MM.1S (cell line): Measurements from ENCODE around the gene LRTM2.

Experiments used
- DNase-seq: peaks from one replicate; pipeline ENCODE4 v3.0.0-alpha.2; 2015
- H2AFZ ChIP-seq: fragments of 300-600 bp; sonication (generic); 2 replicates; pipeline ENCODE4 v1.6.0; 2016; ENCODE audit warnings: antibody characterized with exemption, low read length
- H3F3A ChIP-seq: fragments of 300-600 bp; sonication (generic); 2 replicates; pipeline ENCODE4 v1.6.1; 2016; ENCODE audit warnings: mild to moderate bottlenecking, antibody characterized with exemption, low read length, moderate library complexity, mixed read lengths; ENCODE audit not compliant: insufficient read depth
- H3K27ac ChIP-seq: fragments of 300-600 bp; sonication (generic); 2 replicates; pipeline ENCODE4 v1.5.1; 2016; ENCODE audit warnings: mild to moderate bottlenecking, low read length
- H3K27me3 ChIP-seq: fragments of 300-600 bp; sonication (generic); replicated peaks from 2 replicates; pipeline ENCODE4 v1.6.0; 2016; ENCODE audit warnings: low read length; ENCODE audit not compliant: insufficient read depth
- H3K36me3 ChIP-seq: fragments of 300-600 bp; sonication (generic); replicated peaks from 2 replicates; pipeline ENCODE4 v1.6.1; 2016; ENCODE audit warnings: mild to moderate bottlenecking, low read length, mixed read lengths; ENCODE audit not compliant: insufficient read depth
- H3K4me1 ChIP-seq: fragments of 300-600 bp; sonication (generic); 2 replicates; pipeline ENCODE4 v1.6.1; 2016; ENCODE audit warnings: low read length, mixed read lengths
- H3K4me2 ChIP-seq: fragments of 300-600 bp; sonication (generic); 2 replicates; pipeline ENCODE4 v1.6.0; 2016; ENCODE audit warnings: low read depth, low read length
- H3K4me3 ChIP-seq: fragments of 300-600 bp; sonication (generic); 2 replicates; pipeline ENCODE4 v1.5.1; 2016; ENCODE audit warnings: low read length, mixed read lengths
- H3K79me2 ChIP-seq: fragments of 300-600 bp; sonication (generic); 2 replicates; pipeline ENCODE4 v1.6.1; 2016; ENCODE audit warnings: mixed run types, low read length, mixed read lengths
- H3K9ac ChIP-seq: fragments of 300-600 bp; sonication (generic); 2 replicates; pipeline ENCODE4 v1.6.1; 2016; ENCODE audit warnings: low read length, mixed read lengths
- H3K9me2 ChIP-seq: fragments of 300-600 bp; sonication (generic); replicated peaks from 2 replicates; pipeline ENCODE4 v1.6.1; 2016; ENCODE audit warnings: mild to moderate bottlenecking, low read length, mixed read lengths; ENCODE audit not compliant: insufficient read depth
- H3K9me3 ChIP-seq: fragments of 300-600 bp; sonication (generic); replicated peaks from 2 replicates; pipeline ENCODE4 v1.6.1; 2016; ENCODE audit warnings: mild to moderate bottlenecking, low read length, mixed read lengths; ENCODE audit not compliant: insufficient read depth
- H4K20me1 ChIP-seq: fragments of 300-600 bp; sonication (generic); 2 replicates; pipeline ENCODE4 v1.6.1; 2016; ENCODE audit warnings: mild to moderate bottlenecking, low read length, moderate library complexity, mixed read lengths; ENCODE audit not compliant: insufficient read depth
- EZH2 ChIP-seq: fragments of 300-600 bp; sonication (generic); optimal IDR thresholded peaks from 2 replicates; pipeline ENCODE3; 2017; ENCODE audit warnings: low read depth, mild to moderate bottlenecking, antibody characterized with exemption, low read length, mixed read lengths
- EZH2phosphoT487 ChIP-seq: fragments of 300-600 bp; sonication (generic); IDR thresholded peaks from 2 replicates; pipeline ENCODE4 v1.6.1; 2018; ENCODE audit warnings: antibody characterized with exemption, low read length
- TF ChIP-seq, protein P1 (sequence below): fragments of 300-600 bp; sonication (generic); IDR thresholded peaks from 2 replicates; pipeline ENCODE4 v1.5.1; 2016; ENCODE audit warnings: antibody characterized with exemption, low read length, mixed read lengths

LRTM2 gene

DNA sequence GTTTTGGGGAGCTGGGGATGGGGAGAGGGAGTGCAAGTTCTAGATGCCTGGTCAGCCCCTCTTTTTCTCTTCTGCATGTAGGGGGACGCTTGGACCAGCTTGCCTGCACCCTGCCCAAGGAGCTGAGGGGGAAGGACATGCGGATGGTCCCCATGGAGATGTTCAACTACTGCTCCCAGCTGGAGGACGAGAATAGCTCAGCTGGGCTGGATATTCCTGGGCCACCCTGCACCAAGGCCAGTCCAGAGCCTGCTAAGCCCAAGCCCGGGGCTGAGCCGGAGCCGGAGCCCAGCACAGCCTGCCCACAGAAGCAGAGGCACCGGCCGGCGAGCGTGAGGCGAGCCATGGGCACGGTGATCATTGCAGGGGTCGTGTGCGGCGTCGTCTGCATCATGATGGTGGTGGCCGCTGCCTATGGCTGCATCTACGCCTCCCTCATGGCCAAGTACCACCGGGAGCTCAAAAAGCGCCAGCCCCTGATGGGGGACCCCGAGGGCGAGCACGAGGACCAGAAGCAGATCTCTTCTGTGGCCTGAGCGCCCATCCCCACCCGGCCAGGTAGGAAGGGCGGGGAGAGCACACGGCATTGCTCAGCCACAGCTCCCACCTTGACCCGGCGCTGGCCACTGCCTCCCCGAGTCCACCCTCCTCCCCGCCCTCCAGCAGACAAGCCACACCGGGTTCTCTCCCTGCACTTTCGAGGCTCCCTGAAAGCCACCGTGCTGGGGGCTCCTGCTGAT, 14.0 kb downstream of the LRTM2 start:
- H3K4me2 ChIP-seq: no peak overlapping the region
- peaks cover 98% of the 10 kb centered on the region for H3K27me3 ChIP-seq
- H3K9ac ChIP-seq: no peak overlapping the region

DNA sequence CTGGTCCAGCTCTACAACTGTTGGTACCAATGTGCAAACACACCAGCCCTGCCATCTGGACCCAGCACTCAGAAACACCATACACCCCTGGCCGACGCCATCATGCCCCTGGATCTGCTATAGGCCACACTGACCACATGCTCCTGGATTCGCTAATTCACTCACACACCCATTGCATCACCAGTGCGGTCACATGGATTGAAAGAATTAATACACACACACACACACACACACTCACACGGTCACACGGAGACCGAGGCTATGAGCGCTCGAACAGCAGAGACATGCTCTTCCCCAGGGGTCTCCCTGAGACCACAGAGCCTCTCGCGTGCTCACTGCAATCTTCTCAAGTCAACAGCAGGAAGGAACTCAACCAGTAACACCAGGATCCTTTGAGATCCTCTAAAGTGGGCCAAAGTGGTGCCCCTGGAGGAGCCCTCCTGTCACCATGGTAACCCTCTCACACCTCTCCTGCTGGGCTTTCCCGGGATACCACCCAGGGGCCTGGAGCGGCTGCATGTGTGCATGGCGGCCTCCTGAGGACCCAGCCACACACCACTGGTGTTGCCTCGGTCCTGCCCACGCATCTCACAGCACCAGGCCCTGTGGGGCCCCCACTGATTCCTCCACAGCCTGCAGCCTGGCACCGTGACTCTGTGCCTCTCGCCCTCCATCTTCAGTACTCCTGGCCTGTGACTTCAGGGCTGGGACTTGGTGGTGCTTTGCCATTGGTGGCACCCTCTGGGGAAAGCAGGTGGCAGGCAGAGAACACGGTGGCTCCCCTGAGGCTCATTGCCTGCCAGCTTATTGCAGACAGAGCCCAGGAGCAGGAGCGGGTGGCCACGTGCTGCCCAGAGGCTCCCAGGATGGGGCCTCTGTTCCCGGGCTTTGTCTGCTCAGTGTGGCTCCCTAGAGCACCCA, 15.1 kb downstream of the LRTM2 start:
- no peak overlapping the region for H3K27ac ChIP-seq
- no peaks in the 10 kb centered on the region for H3K36me3 ChIP-seq
- H3K9ac ChIP-seq: no peak overlapping the region
- H3K4me2 ChIP-seq: no peak overlapping the region
- H4K20me1 ChIP-seq: no peaks in the 10 kb centered on the region
- no peaks in the 10 kb centered on the region for H3F3A ChIP-seq
- TF ChIP-seq EZH2 (no peak), EZH2phosphoT487 (no peak)
- TF ChIP-seq, protein P1, sequence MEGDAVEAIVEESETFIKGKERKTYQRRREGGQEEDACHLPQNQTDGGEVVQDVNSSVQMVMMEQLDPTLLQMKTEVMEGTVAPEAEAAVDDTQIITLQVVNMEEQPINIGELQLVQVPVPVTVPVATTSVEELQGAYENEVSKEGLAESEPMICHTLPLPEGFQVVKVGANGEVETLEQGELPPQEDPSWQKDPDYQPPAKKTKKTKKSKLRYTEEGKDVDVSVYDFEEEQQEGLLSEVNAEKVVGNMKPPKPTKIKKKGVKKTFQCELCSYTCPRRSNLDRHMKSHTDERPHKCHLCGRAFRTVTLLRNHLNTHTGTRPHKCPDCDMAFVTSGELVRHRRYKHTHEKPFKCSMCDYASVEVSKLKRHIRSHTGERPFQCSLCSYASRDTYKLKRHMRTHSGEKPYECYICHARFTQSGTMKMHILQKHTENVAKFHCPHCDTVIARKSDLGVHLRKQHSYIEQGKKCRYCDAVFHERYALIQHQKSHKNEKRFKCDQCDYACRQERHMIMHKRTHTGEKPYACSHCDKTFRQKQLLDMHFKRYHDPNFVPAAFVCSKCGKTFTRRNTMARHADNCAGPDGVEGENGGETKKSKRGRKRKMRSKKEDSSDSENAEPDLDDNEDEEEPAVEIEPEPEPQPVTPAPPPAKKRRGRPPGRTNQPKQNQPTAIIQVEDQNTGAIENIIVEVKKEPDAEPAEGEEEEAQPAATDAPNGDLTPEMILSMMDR: no peak
- no peaks in the 10 kb centered on the region for H3K4me1 ChIP-seq
- no peak for DNase-seq
- H2AFZ ChIP-seq: no peak overlapping the region
- H3K4me3 ChIP-seq: no peak overlapping the region
- peaks cover 96% of the 10 kb centered on the region for H3K27me3 ChIP-seq
- H3K9me3 ChIP-seq: no peaks in the 10 kb centered on the region
- no peaks in the 10 kb centered on the region for H3K9me2 ChIP-seq
- H3K79me2 ChIP-seq: no peaks in the 10 kb centered on the region

More for the DNA sequence above, 14.0 kb downstream of the LRTM2 start:
- H3K36me3 ChIP-seq: no peaks in the 10 kb centered on the region
- no peak overlapping the region for H3K4me3 ChIP-seq
- H3K4me1 ChIP-seq: no peaks in the 10 kb centered on the region
- H3K9me2 ChIP-seq: no peaks in the 10 kb centered on the region
- no peaks in the 10 kb centered on the region for H3F3A ChIP-seq
- no peak overlapping the region for H3K27ac ChIP-seq
- no peak overlapping the region for H2AFZ ChIP-seq
- no peak for TF ChIP-seq EZH2phosphoT487
- TF ChIP-seq, protein P1: no peak
- TF ChIP-seq EZH2: no peak
- no peaks in the 10 kb centered on the region for H3K79me2 ChIP-seq
- H3K9me3 ChIP-seq: no peaks in the 10 kb centered on the region
- no peak for DNase-seq
- no peaks in the 10 kb centered on the region for H4K20me1 ChIP-seq

DNA sequence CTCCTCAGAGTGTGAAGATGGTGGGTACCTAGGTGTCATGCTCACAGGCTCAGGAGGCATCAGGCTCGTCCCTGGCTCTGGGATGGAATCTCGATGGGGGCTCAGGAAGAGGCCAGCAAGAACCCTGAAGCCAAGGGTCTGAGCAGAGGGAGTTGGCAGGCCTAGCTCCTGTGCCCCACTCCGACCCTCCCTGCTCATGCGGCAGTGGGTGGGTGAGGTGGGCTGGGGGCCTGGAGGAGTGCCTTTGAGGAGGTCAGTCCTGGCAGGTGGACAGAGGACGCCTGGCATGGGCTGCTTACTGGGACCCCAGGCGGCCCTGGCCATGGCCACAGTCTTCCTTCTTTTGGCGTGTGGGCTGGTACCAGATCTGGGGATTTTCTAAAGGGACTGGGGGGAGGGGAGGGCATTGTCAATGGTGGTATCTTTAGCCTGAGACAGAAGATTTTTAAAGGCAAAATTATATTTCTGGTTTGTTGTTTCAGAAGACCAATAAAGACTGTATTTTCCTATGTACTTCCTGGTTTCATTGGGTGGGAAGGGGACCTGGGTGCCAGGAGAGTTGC, 16.0 kb downstream of the LRTM2 start:
- Histone ChIP-seq H3K9me2 (no peaks in the 10 kb centered on the region), H3K4me2 (no peak overlapping the region), H3K79me2 (no peaks in the 10 kb centered on the region), H3K27ac (no peak overlapping the region), H4K20me1 (no peaks in the 10 kb centered on the region), H3K4me3 (no peak overlapping the region), H3F3A (no peaks in the 10 kb centered on the region), H3K27me3 (peaks cover 96% of the 10 kb centered on the region), H3K9ac (no peak overlapping the region), H3K9me3 (no peaks in the 10 kb centered on the region), H2AFZ (no peak overlapping the region), H3K36me3 (no peaks in the 10 kb centered on the region), H3K4me1 (no peaks in the 10 kb centered on the region)
- TF ChIP-seq EZH2phosphoT487: no peak
- no peak for DNase-seq
